ENCODE data around the gene AIMP1. TPM values are rescaled to one million over a fixed set of nuclear protein-coding genes. Genes with fewer than 3 reads are reported as not detected.

AIMP1 gene
- polyA plus RNA-seq, 3 donors = 15.2 to 65.6 (median 56.1) TPM

GRCh38 chr4:106269711-106270110 is 46.6 kb upstream of the AIMP1 start:
- no peaks in the 10 kb centered on the region for H4K20me1 ChIP-seq (ENCODE audit: insufficient read depth, low read length)
- intact Hi-C loops (cut with micrococcal nuclease) = no loop called here
- peaks cover 5 to 7% of the 10 kb centered on the region in 2 donors for H3K36me3 Mint-ChIP-seq

GRCh38 chr4:106270736-106271135 is 45.6 kb upstream of the AIMP1 start:
- Mint-ChIP-seq H3K36me3 (peaks cover 7 to 10% of the 10 kb centered on the region in 2 donors), H3K27ac (no peak overlapping the region), H3K4me1 (no peaks in the 10 kb centered on the region), H3K4me3 (no peak overlapping the region), H3K9me3 (peaks cover 0 to 1% (median 0%) of the 10 kb centered on the region in 7 donors), H3K27me3 (ENCODE audit: low read depth in 3 of 3) (no peaks in the 10 kb centered on the region)
- Histone ChIP-seq H3K9ac (ENCODE audit: insufficient read depth, low read length, poor library complexity, severe bottlenecking) (no peak overlapping the region), H3K4me3 (replicated peaks in 1 of 3; ENCODE audit: low read depth in 2 of 3, low read length in 3 of 3) (no peak overlapping the region), H3K9me3 (replicated peaks in 1 of 2; ENCODE audit: control insufficient read depth in 1 of 2, insufficient read depth in 1 of 2, low read length in 2 of 2) (no peaks in the 10 kb centered on the region), H2AFZ (ENCODE audit: insufficient read depth, low read depth, low read length, poor library complexity, severe bottlenecking) (no peak overlapping the region), H3K4me2 (replicated peaks; ENCODE audit: extremely low read depth, low read length, poor library complexity, severe bottlenecking) (no peak overlapping the region), H3K27me3 (ENCODE audit: control insufficient read depth in 2 of 2, insufficient read depth in 2 of 2, low read length in 2 of 2) (no peaks in the 10 kb centered on the region), H3K79me2 (ENCODE audit: insufficient read depth, low read length) (no peaks in the 10 kb centered on the region), H3K4me1 (ENCODE audit: control insufficient read depth in 1 of 2, insufficient read depth in 2 of 2, low read length in 2 of 2) (no peaks in the 10 kb centered on the region), H4K20me1 (ENCODE audit: insufficient read depth, low read length) (no peaks in the 10 kb centered on the region), H3K36me3 (replicated peaks in 1 of 2; ENCODE audit: control insufficient read depth in 1 of 2, insufficient read depth in 2 of 2, low read length in 2 of 2) (peaks cover 0 to 9% of the 10 kb centered on the region in 2 donors), H3K27ac (ENCODE audit: low read depth in 1 of 2, low read length in 2 of 2) (no peak overlapping the region)
- intact Hi-C loops (cut with micrococcal nuclease) = no loop called here
- DNase-seq = no peak
- no CpG with 5 or more reads among the region's 1 CpG for WGBS (ENCODE audit: insufficient coverage)
- TF ChIP-seq, protein P1, sequence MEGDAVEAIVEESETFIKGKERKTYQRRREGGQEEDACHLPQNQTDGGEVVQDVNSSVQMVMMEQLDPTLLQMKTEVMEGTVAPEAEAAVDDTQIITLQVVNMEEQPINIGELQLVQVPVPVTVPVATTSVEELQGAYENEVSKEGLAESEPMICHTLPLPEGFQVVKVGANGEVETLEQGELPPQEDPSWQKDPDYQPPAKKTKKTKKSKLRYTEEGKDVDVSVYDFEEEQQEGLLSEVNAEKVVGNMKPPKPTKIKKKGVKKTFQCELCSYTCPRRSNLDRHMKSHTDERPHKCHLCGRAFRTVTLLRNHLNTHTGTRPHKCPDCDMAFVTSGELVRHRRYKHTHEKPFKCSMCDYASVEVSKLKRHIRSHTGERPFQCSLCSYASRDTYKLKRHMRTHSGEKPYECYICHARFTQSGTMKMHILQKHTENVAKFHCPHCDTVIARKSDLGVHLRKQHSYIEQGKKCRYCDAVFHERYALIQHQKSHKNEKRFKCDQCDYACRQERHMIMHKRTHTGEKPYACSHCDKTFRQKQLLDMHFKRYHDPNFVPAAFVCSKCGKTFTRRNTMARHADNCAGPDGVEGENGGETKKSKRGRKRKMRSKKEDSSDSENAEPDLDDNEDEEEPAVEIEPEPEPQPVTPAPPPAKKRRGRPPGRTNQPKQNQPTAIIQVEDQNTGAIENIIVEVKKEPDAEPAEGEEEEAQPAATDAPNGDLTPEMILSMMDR (IDR thresholded peaks at IDR 0.05) = no peak

More at GRCh38 chr4:106269711-106270110, 46.6 kb upstream of the AIMP1 start:
- no peak for DNase-seq
- Histone ChIP-seq H3K79me2 (ENCODE audit: insufficient read depth, low read length) (no peaks in the 10 kb centered on the region), H3K9me3 (replicated peaks in 1 of 2; ENCODE audit: control insufficient read depth in 1 of 2, insufficient read depth in 1 of 2, low read length in 2 of 2) (no peaks in the 10 kb centered on the region), H3K9ac (ENCODE audit: insufficient read depth, low read length, poor library complexity, severe bottlenecking) (no peak overlapping the region), H3K27ac (ENCODE audit: low read depth in 1 of 2, low read length in 2 of 2) (no peak overlapping the region), H3K4me1 (ENCODE audit: control insufficient read depth in 1 of 2, insufficient read depth in 2 of 2, low read length in 2 of 2) (no peaks in the 10 kb centered on the region), H3K36me3 (replicated peaks in 1 of 2; ENCODE audit: control insufficient read depth in 1 of 2, insufficient read depth in 2 of 2, low read length in 2 of 2) (peaks cover 0 to 6% of the 10 kb centered on the region in 2 donors), H3K27me3 (ENCODE audit: control insufficient read depth in 2 of 2, insufficient read depth in 2 of 2, low read length in 2 of 2) (no peaks in the 10 kb centered on the region), H3K4me3 (replicated peaks in 1 of 3; ENCODE audit: low read depth in 2 of 3, low read length in 3 of 3) (no peak overlapping the region), H3K4me2 (replicated peaks; ENCODE audit: extremely low read depth, low read length, poor library complexity, severe bottlenecking) (no peak overlapping the region), H2AFZ (ENCODE audit: insufficient read depth, low read depth, low read length, poor library complexity, severe bottlenecking) (no peak overlapping the region)
- Mint-ChIP-seq H3K4me1 (no peaks in the 10 kb centered on the region), H3K4me3 (no peak overlapping the region), H3K9me3 (peaks cover 0 to 1% (median 0%) of the 10 kb centered on the region in 7 donors), H3K27ac (no peak overlapping the region), H3K27me3 (ENCODE audit: low read depth in 3 of 3) (no peaks in the 10 kb centered on the region)
- no CpG with 5 or more reads among the region's 2 CpGs for WGBS (ENCODE audit: insufficient coverage)
- TF ChIP-seq, protein P1 (IDR thresholded peaks at IDR 0.05) = no peak

Data from CD14-positive monocyte (primary cell).